ENCODE measurements around the gene DLGAP1. TPM values are rescaled to one million over a fixed set of nuclear protein-coding genes. Genes with fewer than 3 reads are reported as not detected.
"Not testable (repeated sequence)": the region's sequence is repeated elsewhere in the genome, so short reads cannot be mapped to it uniquely, and the experiment has no call there.

DLGAP1 gene
- total RNA-seq, 1 experiment from 2014 or later, result 0.53 TPM

- peak; percentile 35 for DNase-seq (ENCODE audit: low spot score)
These were observed 731.6 kb downstream of the DLGAP1 start for GRCh38 chr18:3723554-3723953.

- peak; percentile 90 for DNase-seq (ENCODE audit: low spot score)
These were observed 732.3 kb downstream of the DLGAP1 start for GRCh38 chr18:3722649-3723433.

GRCh38 chr18:3721771-3722648 is 733.1 kb downstream of the DLGAP1 start:
- peak; percentile 89 for DNase-seq (ENCODE audit: low spot score)

GRCh38 chr18:3720818-3721545 is 734.1 kb downstream of the DLGAP1 start:
- peak; percentile 88 for DNase-seq (ENCODE audit: low spot score)

- peak; percentile 54 for DNase-seq (ENCODE audit: low spot score)
These were observed 734.9 kb downstream of the DLGAP1 start for GRCh38 chr18:3720159-3720558.

GRCh38 chr18:3717376-3718025 is 737.6 kb downstream of the DLGAP1 start:
- no peak for DNase-seq (ENCODE audit: low spot score)

- DNase-seq (ENCODE audit: low spot score), result no peak
These were observed 738.9 kb downstream of the DLGAP1 start for GRCh38 chr18:3716116-3716660.

- no peak for DNase-seq (ENCODE audit: low spot score)
These were observed 739.7 kb downstream of the DLGAP1 start for GRCh38 chr18:3715231-3716080.

GRCh38 chr18:3713708-3714107 is 741.4 kb downstream of the DLGAP1 start:
- no peak for DNase-seq (ENCODE audit: low spot score)

GRCh38 chr18:3713166-3713565 is 741.9 kb downstream of the DLGAP1 start:
- DNase-seq (ENCODE audit: low spot score), result no peak

- no peak for DNase-seq (ENCODE audit: low spot score)
These were observed 742.6 kb downstream of the DLGAP1 start for GRCh38 chr18:3712491-3712890.

GRCh38 chr18:3710712-3711301 is 744.3 kb downstream of the DLGAP1 start:
- peak; percentile 97 for DNase-seq (ENCODE audit: low spot score)

GRCh38 chr18:3709205-3709604 is 745.9 kb downstream of the DLGAP1 start:
- DNase-seq (ENCODE audit: low spot score), result peak; percentile 78

- DNase-seq (ENCODE audit: low spot score), result no peak
These were observed 748.6 kb downstream of the DLGAP1 start for GRCh38 chr18:3706279-3707097.

GRCh38 chr18:3704556-3705344 is 750.4 kb downstream of the DLGAP1 start:
- DNase-seq (ENCODE audit: low spot score), result no peak

- DNase-seq (ENCODE audit: low spot score), result peak; percentile 91
These were observed 751.4 kb downstream of the DLGAP1 start for GRCh38 chr18:3703732-3704176.

- DNase-seq (ENCODE audit: low spot score), result not testable (repeated sequence)
These were observed 755.2 kb downstream of the DLGAP1 start for GRCh38 chr18:3699707-3700567.

All from HT-29 (cell line).